ENCODE data around the gene TNF. TPM values are rescaled to one million over a fixed set of nuclear protein-coding genes. Genes with fewer than 3 reads are reported as not detected.

The TNF gene
- polyA plus RNA-seq, 3 donors, result 7.1 to 13.7 (median 9.6) TPM

DNA sequence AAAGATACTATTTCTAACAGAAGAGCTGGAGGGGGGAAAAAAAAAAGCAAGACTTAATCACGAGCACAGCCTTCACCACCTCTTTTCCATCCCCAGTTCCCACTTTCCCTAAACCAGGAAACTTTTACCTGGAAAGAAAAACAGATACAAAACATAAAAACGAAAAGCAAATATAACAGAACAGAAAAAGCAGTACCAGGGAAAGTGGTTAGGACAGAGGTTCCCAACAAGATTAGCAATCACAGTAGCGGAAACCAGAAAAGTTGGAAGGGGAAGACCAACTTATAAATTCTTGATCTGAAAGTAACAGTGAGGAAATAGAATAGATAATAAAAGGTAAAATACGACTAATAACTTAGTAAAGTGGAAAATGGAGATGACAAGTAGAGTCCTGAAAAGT, 34.7 kb upstream of the TNF start:
- H3K27ac Mint-ChIP-seq, result peak overlapping the region in 6 of 7 donors; percentile 91 to 100 (median 98)
- no peak for DNase-seq
- H3K27me3 Mint-ChIP-seq (ENCODE audit: low read depth in 3 of 3), result no peaks in the 10 kb centered on the region
- Histone ChIP-seq H3K79me2 (ENCODE audit: insufficient read depth, low read length) (peaks cover 78% of the 10 kb centered on the region), H3K9me3 (replicated peaks in 1 of 2; ENCODE audit: control insufficient read depth in 1 of 2, insufficient read depth in 1 of 2, low read length in 2 of 2) (no peaks in the 10 kb centered on the region), H3K27me3 (ENCODE audit: control insufficient read depth in 2 of 2, insufficient read depth in 2 of 2, low read length in 2 of 2) (no peaks in the 10 kb centered on the region), H3K27ac (ENCODE audit: low read depth in 1 of 2, low read length in 2 of 2) (peak overlapping the region in 1 of 2 donors; percentile 97), H3K9ac (ENCODE audit: insufficient read depth, low read length, poor library complexity, severe bottlenecking) (peak overlapping the region; percentile 90), H2AFZ (ENCODE audit: insufficient read depth, low read depth, low read length, poor library complexity, severe bottlenecking) (no peak overlapping the region), H3K4me3 (replicated peaks in 1 of 3; ENCODE audit: low read depth in 2 of 3, low read length in 3 of 3) (peak overlapping the region; percentile 63 to 95 (median 85)), H3K36me3 (replicated peaks in 1 of 2; ENCODE audit: control insufficient read depth in 1 of 2, insufficient read depth in 2 of 2, low read length in 2 of 2) (peaks cover 45 to 48% of the 10 kb centered on the region in 2 donors), H3K4me2 (replicated peaks; ENCODE audit: extremely low read depth, low read length, poor library complexity, severe bottlenecking) (peak overlapping the region; percentile 97), H3K4me1 (ENCODE audit: control insufficient read depth in 1 of 2, insufficient read depth in 2 of 2, low read length in 2 of 2) (peaks cover 32 to 38% of the 10 kb centered on the region in 2 donors), H4K20me1 (ENCODE audit: insufficient read depth, low read length) (peaks cover 54% of the 10 kb centered on the region)
- H3K4me1 Mint-ChIP-seq, result peaks cover 36% of the 10 kb centered on the region
- H3K9me3 Mint-ChIP-seq, result peaks cover 0 to 2% (median 0%) of the 10 kb centered on the region in 7 donors
- TF ChIP-seq, protein P1, sequence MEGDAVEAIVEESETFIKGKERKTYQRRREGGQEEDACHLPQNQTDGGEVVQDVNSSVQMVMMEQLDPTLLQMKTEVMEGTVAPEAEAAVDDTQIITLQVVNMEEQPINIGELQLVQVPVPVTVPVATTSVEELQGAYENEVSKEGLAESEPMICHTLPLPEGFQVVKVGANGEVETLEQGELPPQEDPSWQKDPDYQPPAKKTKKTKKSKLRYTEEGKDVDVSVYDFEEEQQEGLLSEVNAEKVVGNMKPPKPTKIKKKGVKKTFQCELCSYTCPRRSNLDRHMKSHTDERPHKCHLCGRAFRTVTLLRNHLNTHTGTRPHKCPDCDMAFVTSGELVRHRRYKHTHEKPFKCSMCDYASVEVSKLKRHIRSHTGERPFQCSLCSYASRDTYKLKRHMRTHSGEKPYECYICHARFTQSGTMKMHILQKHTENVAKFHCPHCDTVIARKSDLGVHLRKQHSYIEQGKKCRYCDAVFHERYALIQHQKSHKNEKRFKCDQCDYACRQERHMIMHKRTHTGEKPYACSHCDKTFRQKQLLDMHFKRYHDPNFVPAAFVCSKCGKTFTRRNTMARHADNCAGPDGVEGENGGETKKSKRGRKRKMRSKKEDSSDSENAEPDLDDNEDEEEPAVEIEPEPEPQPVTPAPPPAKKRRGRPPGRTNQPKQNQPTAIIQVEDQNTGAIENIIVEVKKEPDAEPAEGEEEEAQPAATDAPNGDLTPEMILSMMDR (IDR thresholded peaks at IDR 0.05), result no peak
- H3K36me3 Mint-ChIP-seq, result peaks cover 43 to 48% of the 10 kb centered on the region in 2 donors
- H3K4me3 Mint-ChIP-seq, result peak overlapping the region; percentile 95 to 96
- no CpG with 5 or more reads among the region's 4 CpGs for WGBS (ENCODE audit: insufficient coverage)
- intact Hi-C loops (cut with micrococcal nuclease), result loop anchor here (5.0 to 10.0 kb wide), 7 partner anchors 43 to 414 kb away; partner anchors contain the start of genes MICB (in 2 of the 2), CLIC1 (in 1 of the 2), CSNK2B (in 1 of the 2) and LY6G5B (in 1 of the 2)

DNA sequence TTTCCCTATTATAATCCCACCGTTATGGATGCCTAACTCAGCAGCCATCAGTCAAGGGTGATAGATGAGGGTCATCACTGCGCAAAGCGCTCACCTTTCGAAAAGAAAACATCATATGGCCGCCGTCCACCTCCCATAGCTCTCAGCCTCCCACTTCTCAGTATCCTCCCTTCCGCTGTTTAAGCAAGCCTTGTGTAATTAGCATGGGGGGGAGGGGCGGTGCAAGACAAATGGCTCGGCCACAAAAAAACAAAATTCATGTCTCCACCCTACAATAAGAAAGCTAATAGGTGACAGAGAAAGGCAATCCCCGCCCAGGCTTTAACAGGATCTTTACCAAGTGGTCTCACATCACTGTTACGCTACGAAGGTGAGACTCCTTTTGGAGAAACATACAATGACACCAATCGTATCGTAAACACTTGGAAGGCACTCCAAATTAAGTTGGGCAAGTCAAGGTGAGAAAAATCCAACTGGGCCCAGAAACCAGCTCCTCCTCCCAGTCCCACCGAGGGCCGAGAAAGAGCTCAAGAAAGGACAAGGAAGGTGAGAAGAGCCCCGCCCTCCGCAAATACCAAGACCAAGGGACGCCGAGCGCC, 34.2 kb upstream of the TNF start:
- H3K4me3 Mint-ChIP-seq, result peak overlapping the region; percentile 95 to 96
- peaks cover 33% of the 10 kb centered on the region for H3K4me1 Mint-ChIP-seq
- no peaks in the 10 kb centered on the region for H3K27me3 ChIP-seq (ENCODE audit: control insufficient read depth in 2 of 2, insufficient read depth in 2 of 2, low read length in 2 of 2)
- no peaks in the 10 kb centered on the region for H3K27me3 Mint-ChIP-seq (ENCODE audit: low read depth in 3 of 3)
- peaks cover 32 to 38% of the 10 kb centered on the region in 2 donors for H3K4me1 ChIP-seq (ENCODE audit: control insufficient read depth in 1 of 2, insufficient read depth in 2 of 2, low read length in 2 of 2)
- peak overlapping the region; percentile 97 for H3K4me2 ChIP-seq (replicated peaks; ENCODE audit: extremely low read depth, low read length, poor library complexity, severe bottlenecking)
- DNase-seq, result peak; percentile 48 to 61 (median 48)
- peak overlapping the region; percentile 98 to 100 (median 99) for H3K27ac Mint-ChIP-seq
- peak overlapping the region; percentile 86 for H2AFZ ChIP-seq (ENCODE audit: insufficient read depth, low read depth, low read length, poor library complexity, severe bottlenecking)
- TF ChIP-seq, protein P1 (IDR thresholded peaks at IDR 0.05), result no peak
- H3K4me3 ChIP-seq (replicated peaks in 1 of 3; ENCODE audit: low read depth in 2 of 3, low read length in 3 of 3), result peak overlapping the region; percentile 63 to 95 (median 85)
- H4K20me1 ChIP-seq (ENCODE audit: insufficient read depth, low read length), result peaks cover 49% of the 10 kb centered on the region
- WGBS (ENCODE audit: insufficient coverage), result 0% methylated on average over 6 of the region's 21 CpGs
- no peaks in the 10 kb centered on the region for H3K9me3 ChIP-seq (replicated peaks in 1 of 2; ENCODE audit: control insufficient read depth in 1 of 2, insufficient read depth in 1 of 2, low read length in 2 of 2)
- peaks cover 40 to 43% of the 10 kb centered on the region in 2 donors for H3K36me3 ChIP-seq (replicated peaks in 1 of 2; ENCODE audit: control insufficient read depth in 1 of 2, insufficient read depth in 2 of 2, low read length in 2 of 2)
- H3K9me3 Mint-ChIP-seq, result peaks cover 0 to 2% (median 0%) of the 10 kb centered on the region in 7 donors
- peak overlapping the region; percentile 96 to 97 for H3K27ac ChIP-seq (ENCODE audit: low read depth in 1 of 2, low read length in 2 of 2)
- intact Hi-C loops (cut with micrococcal nuclease), result loop anchor here (5.0 to 10.0 kb wide), 7 partner anchors 44 to 414 kb away; partner anchors contain the start of genes MICB (in 2 of the 2), CLIC1 (in 1 of the 2), CSNK2B (in 1 of the 2) and LY6G5B (in 1 of the 2)
- peak overlapping the region; percentile 90 for H3K9ac ChIP-seq (ENCODE audit: insufficient read depth, low read length, poor library complexity, severe bottlenecking)
- peaks cover 73% of the 10 kb centered on the region for H3K79me2 ChIP-seq (ENCODE audit: insufficient read depth, low read length)
- peaks cover 38 to 43% of the 10 kb centered on the region in 2 donors for H3K36me3 Mint-ChIP-seq
